ENCODE measurements around the gene CD19. TPM values are rescaled to one million over a fixed set of nuclear protein-coding genes. Genes with fewer than 3 reads are reported as not detected.
"Not testable (repeated sequence)": the region's sequence is repeated elsewhere in the genome, so short reads cannot be mapped to it uniquely, and the experiment has no call there.

CD19 gene
- total RNA-seq, 1 donor from 2014 or later = not detected

GRCh38 chr16:28936784-28937155 lies 5.0 kb downstream of the CD19 start:
- no peak for DNase-seq

GRCh38 chr16:28937222-28937876 lies 5.6 kb downstream of the CD19 start:
- no peak for DNase-seq

- no peak for DNase-seq
These were observed 7.0 kb downstream of the CD19 start for GRCh38 chr16:28938721-28939120.

GRCh38 chr16:28939825-28940224 lies 8.1 kb downstream of the CD19 start:
- DNase-seq = not testable (repeated sequence)

- DNase-seq = no peak
These were observed 11.5 kb downstream of the CD19 start for GRCh38 chr16:28943281-28943680.

GRCh38 chr16:28946681-28947080 lies 14.9 kb downstream of the CD19 start:
- no peak for DNase-seq

GRCh38 chr16:28950648-28951409 lies 19.1 kb downstream of the CD19 start, which contains the start of gene NFATC2IP:
NFATC2IP (plus strand) TSS chr16:28950937; CDS start chr16:28951012, 75 bp downstream.
- DNase-seq = peak; percentile 100

GRCh38 chr16:28951410-28951943 lies 19.7 kb downstream of the CD19 start:
- DNase-seq = no peak

- DNase-seq = no peak
These were observed 26.4 kb downstream of the CD19 start for GRCh38 chr16:28958216-28958615.

- no peak for DNase-seq
These were observed 27.1 kb downstream of the CD19 start for GRCh38 chr16:28958836-28959235.

- DNase-seq = no peak
These were observed 32.3 kb downstream of the CD19 start for GRCh38 chr16:28964072-28964471.

- no peak for DNase-seq
These were observed 32.7 kb downstream of the CD19 start for GRCh38 chr16:28964496-28964895.

GRCh38 chr16:28967156-28967555 lies 35.4 kb downstream of the CD19 start:
- no peak for DNase-seq

GRCh38 chr16:28969696-28970095 lies 37.9 kb downstream of the CD19 start:
- DNase-seq = not testable (repeated sequence)

GRCh38 chr16:28974007-28974436 lies 42.3 kb downstream of the CD19 start:
- DNase-seq = peak; percentile 40

- DNase-seq = peak; percentile 95
These were observed 42.8 kb downstream of the CD19 start, which contains the start of gene SPNS1 for GRCh38 chr16:28974437-28975157. SPNS1 (plus strand) TSS chr16:28974778; CDS start chr16:28975152, 374 bp downstream.

GRCh38 chr16:28975158-28975599 lies 43.4 kb downstream of the CD19 start:
- no peak for DNase-seq

- no peak for DNase-seq
These were observed 46.2 kb downstream of the CD19 start for GRCh38 chr16:28977703-28978662.

- DNase-seq = not testable (repeated sequence)
These were observed 48.6 kb downstream of the CD19 start for GRCh38 chr16:28980330-28980729.

GRCh38 chr16:28980929-28981328 lies 49.2 kb downstream of the CD19 start:
- DNase-seq = no peak

GRCh38 chr16:28981517-28981916 lies 49.7 kb downstream of the CD19 start:
- DNase-seq = no peak
